Upper lobe of left lung (tissue), 4 donors: ENCODE results near the gene GTF2IRD1.

Experiments
- CTCF ChIP-seq, 6 experiments: fragments of 450-650 bp in 4 of 6; fragments of 200-600 bp in 2 of 6; sonication (generic) in 2 of 6; IDR thresholded peaks; one replicate each; pipeline ENCODE4 v1.5.1; 2016 to 2019; ENCODE audit warnings: antibody characterized with exemption in 6 of 6
- POLR2A ChIP-seq, 4 donors: fragments of 450-650 bp; IDR thresholded peaks; one replicate each; pipeline ENCODE4 v1.5.1; 2016 to 2017; ENCODE audit warnings: antibody characterized with exemption in 4 of 4, mild to moderate bottlenecking in 2 of 4

- no peak for TF ChIP-seq CTCF (IDR thresholded peaks at IDR 0.05)
- TF ChIP-seq POLR2A (IDR thresholded peaks at IDR 0.05) = no peak
Observed at GRCh38 chr7:74441801-74442200, 11.9 kb upstream of the GTF2IRD1 start.
